GM18526 (cell line): ENCODE results near the gene COL4A2.

Experiments used
- POLR2A ChIP-seq: IDR thresholded peaks from 3 replicates; pipeline ENCODE4 v1.6.1; 2011; ENCODE audit not compliant: insufficient read length; ENCODE audit errors: extremely low read depth

The COL4A2 gene

DNA sequence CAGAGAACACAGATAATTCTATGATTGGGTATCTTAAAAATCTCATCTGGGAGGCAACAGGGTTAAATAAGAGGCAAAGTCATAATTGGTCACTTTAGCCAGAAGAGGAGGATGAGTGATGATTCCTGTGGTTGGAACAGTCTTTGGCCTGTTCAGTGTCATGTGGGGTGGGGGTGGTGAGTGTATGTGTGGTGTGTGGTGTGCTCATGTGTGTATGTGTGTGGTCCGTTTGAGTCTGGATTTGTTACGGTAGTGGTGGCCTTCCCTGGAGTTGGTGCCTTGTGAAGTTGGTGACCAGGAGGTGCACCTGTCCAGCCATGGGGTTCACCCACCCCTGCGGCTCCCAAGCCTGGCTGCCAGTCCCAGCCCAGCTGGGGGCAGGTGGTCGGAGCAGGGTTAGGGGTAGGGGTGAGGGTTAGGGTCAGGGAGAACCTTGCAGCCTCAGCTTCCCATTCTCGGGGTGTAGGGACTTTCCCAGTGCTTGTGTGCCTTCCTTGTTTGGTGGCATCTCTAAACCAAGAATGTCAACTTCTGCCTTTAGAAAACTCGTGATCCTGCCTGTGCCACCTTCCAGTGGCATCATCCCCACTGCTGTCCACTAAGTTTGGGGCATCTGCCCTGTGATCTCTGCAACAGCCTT is 156.9 kb downstream of the COL4A2 start:
- TF ChIP-seq POLR2A = no peak

DNA sequence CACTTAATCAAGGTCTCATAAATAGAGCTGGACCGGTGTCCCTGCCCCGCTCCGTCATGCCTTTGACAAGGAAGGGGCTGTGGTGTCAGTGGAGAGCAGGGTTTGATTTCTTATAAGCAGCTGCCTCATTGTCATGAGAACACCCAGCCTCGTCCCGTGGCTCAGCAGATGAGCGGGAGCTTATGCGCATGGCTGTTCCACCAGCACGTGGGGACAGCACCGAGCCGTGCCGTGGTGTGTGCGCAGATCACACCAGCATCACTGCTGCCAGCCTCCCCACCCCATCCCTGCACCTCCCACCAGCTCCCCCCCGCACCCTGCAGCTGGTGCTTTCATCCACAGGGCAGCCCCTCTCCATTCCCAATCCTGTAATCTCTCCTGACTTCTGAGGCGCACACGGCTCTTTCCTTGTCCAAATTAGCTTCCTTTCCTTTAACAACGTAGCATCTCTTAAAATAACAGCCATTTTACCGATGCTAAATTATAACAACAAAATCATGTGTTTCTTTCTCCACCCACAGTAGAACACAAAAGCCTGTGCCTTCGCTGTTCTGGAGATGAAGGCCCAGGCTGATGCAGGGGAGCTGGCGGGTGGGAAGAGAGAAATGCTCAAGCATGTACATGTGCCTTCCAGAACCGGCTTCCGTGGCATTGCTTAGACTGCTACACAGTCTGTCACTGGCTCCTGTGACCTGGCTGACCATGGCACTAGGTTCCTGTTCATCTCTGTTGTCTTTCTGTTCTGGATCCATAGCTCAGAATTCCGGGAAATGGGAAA is 157.7 kb downstream of the COL4A2 start:
- TF ChIP-seq POLR2A = no peak

DNA sequence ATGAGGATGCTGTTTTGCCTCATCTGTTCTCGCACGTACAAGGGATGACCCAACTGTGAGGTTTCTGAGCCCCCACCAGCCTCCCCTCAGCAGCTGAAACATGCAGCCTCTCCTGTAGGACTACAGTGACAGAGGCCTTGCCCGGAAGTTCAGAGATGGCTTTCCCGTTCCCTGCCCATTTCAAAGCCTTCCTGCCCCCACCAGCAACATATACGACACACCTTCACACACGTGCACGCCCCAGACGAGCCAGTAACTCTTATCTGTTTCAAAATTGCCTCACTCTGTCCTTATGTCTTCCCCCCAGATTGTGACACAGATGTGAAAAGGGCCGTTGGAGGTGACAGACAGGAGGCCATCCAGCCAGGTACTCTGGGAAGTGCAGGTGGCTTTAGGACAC is 158.6 kb downstream of the COL4A2 start:
- no peak for TF ChIP-seq POLR2A

DNA sequence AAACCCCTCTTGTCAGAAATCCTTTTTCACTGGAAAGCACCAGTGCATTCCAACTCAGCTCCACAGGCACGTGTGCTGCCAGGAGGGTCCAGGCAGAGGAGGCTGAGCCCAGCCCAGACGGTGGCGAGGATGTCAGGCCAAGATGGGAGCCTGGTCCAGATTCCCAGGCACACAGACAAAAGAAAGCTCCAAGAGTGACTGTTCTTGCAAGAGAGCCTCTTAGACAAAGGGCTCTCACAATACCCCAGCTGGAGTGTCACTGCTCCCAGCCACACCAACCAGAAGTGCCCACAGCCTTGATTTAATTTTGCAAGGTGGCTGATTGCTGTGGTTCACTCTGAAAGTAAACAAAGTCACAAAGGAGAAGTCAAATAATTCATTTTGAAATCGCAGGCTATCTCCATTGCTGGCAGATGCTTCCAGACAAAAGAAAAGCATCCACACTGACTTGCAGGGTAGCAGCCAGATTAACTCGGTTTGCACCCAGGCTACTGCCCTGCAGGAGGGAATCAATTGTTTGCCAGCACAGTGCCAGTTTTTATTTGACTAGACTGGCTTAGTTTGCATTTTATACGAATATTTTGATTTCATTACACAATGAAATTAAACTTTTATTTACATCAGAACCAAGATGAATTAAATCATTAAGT is 159.3 kb downstream of the COL4A2 start:
- no peak for TF ChIP-seq POLR2A

DNA sequence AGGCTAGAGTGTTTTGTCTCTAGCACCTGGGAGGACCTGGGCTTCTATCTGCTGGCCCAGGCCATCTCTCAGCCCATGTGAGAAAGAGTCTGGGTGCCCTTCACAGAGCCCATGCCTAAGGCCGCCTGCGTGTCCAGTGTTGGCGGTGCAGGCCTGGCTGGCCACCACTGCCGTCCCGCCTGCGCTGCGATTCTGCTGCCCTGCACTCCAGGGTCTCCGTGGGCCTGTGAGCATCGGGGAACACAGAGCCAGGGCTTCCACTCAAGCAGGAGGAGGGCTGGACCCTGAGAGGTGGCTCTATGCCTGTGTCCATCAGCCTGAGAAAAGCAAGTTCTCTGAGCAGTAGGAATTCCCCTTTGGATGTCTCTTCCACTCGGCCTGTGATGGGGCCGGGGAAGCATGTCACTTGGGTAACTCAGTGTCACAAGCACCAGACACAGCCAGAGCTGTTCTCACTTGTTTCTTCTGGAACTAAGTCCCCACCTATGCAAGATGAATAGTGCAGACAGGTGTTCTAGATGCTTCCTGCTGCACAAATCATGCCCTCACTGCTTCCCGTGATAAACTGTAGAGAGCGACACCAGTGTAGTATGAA is 160.5 kb downstream of the COL4A2 start:
- no peak for TF ChIP-seq POLR2A

DNA sequence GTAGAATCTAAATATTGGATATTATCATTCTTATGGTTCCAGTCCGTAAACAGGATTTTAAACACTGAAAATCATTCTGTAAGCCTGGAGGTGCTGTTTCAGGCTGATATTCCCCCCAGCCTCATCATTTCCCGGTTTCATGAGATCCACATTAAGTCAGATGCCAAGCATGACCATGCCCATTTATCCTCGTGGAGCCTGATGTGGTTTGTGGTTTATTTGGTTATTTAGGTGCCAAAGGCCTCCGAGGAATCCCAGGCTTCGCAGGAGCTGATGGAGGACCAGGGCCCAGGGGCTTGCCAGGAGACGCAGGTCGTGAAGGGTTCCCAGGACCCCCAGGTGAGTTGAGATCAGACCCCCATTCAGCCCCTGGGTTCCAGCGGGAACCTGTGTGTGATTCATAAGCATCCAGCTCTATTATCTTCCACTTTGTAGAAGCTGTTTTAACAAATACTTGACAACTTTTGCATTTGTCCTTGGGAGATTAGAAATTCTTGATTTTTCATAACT is 162.0 kb downstream of the COL4A2 start:
- no peak for TF ChIP-seq POLR2A

DNA sequence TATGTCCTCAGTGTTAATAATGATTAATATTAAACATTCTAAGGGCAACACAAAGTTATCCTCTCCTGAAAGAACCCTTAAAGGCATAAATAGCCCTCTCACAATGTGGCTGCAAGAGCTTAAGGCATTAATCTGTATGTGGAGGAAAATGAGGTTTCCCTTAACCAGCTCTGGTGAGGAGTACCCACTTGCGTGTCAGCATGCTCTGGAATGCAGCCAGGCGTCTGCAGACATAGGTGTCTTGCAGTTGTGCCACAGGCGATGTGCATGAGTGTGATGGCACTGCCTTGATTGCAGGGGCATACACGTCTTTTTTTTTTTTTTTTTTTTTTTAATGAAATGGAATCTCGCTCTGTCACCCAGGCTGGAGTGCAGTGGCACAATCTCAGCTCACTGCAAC is 162.5 kb downstream of the COL4A2 start:
- TF ChIP-seq POLR2A = no peak

DNA sequence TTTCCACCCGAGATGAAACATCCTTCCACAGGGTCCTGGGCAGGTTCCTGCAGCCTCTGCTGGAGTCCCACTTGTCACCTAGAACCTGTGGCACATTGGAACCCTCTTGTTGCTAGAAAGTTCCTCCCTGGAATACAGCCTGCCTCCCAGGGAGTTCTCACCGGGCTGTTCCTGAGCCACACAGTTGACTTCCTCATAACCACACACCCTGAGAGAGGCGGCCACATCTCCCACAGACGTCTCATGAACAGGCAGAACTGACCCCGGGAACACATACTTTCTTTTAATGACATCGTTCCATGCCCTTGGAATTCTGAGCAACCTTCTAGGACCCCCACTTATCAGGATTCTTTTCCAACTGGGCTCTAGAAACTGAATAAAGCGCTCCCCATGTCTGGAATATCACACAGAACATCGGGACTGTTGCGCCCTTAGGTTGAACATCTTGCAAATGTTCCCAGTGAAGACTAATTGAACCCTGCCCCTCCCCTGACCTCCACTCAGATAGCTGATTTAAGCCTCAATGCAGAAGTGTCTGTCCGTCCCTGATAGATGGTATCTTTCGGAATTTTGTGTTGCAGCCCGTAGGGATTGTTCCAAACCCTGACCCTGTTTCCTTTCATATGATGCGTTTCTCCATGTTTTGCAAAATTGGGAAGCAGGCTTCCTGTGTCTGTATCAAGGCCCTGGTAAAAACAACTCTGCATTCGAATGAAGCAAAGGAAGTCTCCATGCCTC is 163.4 kb downstream of the COL4A2 start:
- no peak for TF ChIP-seq POLR2A

DNA sequence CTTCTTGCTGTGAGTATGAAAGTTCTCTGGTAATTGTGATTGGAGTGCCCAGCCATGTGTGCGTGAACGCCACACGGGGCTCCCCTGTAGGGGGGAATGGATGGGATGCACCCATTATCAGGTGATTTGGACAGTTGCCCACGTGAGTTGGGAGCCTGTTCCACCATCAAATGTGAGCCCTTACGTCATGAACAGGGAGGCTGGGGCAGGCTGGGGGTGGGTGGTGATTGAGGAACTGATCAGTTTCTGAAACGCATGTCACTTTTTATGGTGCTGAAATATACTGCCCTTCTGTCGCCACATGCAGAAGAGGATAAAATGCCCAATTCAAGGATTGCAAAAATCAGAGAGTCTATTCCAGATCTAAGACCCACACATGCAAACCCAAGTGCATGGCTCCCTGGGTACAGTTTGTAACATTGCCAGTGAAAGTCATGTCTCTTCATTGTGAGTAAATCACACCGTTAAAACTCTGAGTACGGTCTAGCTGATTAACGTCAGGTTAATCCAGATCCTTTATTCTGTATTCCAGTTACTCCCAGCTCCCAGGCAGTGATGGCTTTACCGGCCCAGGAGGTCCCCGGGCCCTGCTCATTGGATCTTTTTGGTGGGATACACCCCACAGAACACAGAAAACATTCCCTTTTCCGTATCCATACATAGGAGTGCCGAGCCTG is 164.2 kb downstream of the COL4A2 start:
- TF ChIP-seq POLR2A = no peak

DNA sequence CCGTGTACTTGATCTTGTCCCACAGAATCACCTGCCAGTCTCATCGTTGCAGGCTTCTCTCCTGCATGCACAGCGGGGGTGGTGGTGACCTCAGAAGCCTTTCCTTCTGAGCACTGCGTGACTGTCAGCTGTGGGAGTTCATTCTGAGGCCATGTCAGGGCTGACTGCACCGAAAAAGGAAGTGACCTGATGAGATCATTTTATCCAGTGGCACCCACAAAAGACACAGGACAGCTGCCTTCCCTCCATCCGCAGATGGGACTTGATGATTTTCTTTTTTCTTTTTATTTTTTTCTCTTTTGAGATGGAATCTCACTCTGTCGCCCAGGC is 164.7 kb downstream of the COL4A2 start:
- TF ChIP-seq POLR2A = no peak

DNA sequence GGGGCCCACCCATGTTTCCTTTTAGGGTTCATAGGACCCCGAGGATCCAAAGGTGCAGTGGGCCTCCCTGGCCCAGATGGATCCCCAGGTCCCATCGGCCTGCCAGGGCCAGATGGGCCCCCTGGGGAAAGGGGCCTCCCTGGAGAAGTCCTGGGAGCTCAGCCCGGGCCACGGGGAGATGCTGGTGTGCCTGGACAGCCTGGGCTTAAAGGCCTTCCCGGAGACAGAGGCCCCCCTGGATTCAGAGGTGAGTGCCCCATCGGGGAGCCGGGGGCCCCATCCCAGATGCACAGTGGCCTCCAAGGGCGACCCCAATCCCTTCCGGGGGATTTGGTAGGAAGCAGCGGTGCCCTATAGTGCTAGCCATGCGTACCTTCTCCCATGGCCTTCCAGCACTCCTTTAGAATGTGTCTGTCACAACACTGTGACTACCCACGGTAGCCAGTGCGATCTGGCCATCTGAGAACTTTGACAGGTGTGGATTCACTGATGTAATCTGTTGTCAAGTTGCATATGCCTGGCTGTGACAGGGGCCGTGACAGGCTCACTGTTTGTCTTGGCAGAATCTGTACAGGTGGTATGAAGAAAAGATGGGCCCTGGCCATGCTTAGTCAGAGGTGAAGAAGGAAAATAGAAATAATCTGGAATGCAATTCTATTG is 165.9 kb downstream of the COL4A2 start:
- no peak for TF ChIP-seq POLR2A

DNA sequence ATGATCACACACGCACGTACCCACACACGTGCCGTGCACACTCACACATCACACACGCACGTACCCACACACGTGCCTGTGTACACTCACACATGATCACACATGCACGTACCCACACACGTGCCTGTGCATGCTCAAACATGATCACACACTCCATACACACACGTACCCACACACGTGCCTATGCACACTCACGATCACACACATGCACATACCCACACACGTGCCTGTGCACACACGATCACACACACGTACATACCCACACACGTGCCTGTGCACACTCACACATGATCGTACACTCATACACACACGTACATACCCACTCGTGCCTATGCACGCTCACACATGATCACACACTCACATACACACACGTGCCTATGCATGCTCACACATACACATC is 167.6 kb downstream of the COL4A2 start:
- TF ChIP-seq POLR2A = no peak

DNA sequence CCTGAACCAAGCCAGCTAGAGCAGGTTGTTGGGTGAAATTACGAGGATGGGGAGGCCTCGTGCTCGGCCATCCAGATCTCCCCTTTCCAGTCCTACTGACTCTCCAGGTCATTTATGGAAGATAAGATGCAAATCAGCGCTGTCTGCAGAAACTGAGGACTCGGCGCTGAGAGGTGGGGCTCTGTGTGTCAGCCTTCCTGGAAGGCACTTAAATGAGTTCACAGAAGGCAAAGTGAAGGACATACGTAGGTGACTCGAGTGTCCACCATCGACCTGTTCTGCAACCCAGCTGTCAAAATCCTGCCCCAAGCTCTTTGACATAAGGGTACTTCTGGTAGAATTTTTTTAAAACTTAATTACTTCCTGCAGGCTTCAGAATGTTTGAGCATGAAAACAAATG is 168.0 kb downstream of the COL4A2 start:
- TF ChIP-seq POLR2A = no peak

DNA sequence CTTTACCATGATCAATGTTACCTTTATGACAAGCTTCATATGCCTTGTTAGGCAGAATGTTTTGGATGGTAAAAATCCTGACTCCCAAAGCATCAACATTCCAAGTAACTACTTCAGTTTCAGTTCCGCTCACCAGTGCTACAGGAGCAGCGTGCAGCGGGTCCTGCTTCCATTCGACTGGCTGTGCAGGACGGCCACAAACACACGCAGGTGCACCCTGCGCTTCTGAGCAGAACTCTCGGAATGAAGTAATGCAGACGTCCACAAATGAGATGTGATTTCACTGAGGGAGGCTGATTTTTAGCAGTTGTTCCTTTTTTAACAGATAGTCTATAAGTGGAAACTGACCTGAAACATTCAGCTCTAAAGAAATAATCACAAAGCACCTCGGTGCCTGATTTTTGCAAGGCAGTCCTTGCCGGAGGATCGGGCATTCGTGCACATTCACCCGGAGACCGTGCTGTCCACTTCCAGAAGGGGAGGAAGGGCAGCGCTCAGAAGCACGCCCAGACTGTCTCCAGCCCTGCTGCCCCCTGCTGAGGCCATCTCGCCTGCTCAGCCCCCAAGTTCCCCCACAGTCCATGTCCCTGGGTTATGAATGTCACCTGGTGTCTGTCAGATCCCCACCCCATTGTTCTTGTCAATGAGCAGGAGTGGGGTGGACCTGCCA is 168.6 kb downstream of the COL4A2 start:
- TF ChIP-seq POLR2A = no peak
